GM21423 (cell line): Measurements from ENCODE around the gene CRACR2B.

Experiments used
- ATAC-seq: cut with Tn5 transposase; IDR thresholded peaks from one replicate; pipeline ENCODE4 v1.9.1; 2021; ENCODE audit warnings: mild to moderate bottlenecking, moderate library complexity; ENCODE audit not compliant: unreplicated experiment

Gene CRACR2B

DNA sequence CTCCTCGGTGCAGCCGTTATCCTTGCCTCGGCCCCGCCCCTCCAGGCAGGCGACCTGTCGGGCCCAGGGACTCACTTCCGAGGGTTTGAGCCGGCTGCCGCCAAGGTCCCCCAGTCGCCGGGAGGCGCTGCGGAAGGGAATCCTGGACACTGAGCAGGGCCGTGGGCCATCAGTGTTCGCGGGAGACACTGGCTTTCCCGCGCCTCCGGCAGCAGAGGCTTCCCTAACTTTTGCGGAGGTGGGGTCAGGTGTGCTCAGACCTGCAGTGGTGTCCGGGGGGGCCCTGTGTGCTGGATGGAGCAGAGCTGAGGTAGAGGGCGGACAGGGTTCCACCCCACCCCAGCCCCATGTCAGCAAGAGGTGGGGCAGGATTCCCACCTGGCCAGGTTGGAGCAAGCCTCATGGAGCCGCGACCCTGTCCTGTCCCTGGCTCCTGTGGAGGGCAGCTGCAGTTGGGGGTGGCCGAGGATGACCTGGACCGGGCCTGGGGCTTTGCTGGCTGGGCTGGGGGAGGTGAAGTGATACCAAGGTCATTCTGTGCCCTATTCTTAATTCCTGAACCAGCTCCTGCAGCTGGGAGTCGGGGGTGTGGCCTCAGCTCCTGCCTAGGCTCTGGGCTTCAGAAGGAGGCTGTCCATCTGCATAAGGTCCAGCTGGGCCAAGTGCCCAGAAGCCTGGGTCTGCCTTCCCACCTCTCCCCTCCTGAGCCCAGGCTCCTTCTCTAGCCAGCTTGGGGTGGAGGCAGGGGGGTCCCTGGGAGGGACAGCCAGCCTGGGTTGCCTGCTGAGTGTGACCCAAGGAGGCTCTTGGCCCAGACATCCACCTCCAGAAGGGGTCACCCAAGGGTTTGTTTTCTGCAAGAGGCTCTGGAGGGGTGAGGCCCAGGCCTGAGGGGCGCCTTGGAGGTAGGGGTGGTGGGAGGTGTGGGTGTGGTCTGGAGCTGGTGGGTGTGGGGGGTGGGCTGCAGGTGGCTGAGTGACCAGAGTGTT, 23.4 kb downstream of the CRACR2B start:
- ATAC-seq: no peak

DNA sequence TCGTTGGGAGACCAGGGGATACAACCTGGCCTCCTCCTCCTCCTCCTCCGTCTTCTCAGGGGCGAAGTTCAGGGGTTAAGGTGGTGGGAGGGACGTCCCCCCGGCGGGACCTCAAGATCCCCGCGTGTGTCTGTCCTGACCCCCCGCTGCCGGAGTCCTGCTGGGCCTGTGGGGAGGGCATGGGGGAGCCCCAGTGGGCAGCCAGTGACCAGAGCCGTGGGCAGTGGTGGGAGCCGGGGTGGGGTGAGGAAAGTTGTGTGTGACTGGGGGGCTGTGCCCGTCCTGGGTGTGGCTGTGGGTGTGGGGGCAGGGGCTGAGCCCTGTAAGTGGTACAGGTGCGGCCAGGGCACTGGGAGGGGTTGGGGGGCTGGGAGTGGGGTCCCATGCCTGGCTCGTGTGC, 25.0 kb downstream of the CRACR2B start:
- no peak for ATAC-seq

DNA sequence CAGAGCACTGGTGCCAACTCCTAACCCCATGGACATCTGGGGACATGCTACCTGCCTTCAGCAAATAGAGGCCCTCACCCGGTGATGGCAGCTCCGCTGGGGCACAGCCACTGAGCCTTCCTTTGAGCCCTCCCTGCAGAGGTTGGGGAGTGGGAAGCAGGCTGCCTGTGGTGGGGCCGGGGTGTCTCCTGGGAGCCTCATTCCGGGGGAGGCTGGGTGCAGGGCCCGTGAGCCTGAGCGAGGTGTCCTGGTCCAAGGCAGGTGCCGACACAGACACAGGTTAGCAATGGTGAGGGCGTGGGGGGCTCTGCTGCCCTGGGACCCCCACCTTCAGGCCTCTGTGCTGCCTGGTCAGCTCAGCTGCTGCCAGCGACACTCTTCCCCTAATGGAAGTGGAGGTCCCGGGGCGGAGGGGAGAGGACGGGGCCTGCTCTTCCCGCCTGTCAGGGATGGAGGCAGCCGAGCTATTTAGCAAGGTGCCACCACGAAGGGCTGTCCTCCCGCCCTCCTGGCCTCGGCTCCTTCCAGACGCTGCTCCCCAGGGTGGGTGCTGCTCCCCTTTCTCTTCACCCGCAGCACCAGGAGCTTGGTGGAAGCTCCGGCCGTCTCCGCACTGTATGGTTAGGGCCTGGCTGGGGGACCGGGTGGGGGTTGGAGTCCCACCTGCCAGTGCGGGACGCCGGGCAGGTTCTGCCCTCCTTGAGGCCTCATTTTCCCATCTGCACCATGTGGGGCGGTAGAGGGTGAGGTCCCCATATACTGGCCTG, 26.1 kb downstream of the CRACR2B start:
- ATAC-seq: no peak

DNA sequence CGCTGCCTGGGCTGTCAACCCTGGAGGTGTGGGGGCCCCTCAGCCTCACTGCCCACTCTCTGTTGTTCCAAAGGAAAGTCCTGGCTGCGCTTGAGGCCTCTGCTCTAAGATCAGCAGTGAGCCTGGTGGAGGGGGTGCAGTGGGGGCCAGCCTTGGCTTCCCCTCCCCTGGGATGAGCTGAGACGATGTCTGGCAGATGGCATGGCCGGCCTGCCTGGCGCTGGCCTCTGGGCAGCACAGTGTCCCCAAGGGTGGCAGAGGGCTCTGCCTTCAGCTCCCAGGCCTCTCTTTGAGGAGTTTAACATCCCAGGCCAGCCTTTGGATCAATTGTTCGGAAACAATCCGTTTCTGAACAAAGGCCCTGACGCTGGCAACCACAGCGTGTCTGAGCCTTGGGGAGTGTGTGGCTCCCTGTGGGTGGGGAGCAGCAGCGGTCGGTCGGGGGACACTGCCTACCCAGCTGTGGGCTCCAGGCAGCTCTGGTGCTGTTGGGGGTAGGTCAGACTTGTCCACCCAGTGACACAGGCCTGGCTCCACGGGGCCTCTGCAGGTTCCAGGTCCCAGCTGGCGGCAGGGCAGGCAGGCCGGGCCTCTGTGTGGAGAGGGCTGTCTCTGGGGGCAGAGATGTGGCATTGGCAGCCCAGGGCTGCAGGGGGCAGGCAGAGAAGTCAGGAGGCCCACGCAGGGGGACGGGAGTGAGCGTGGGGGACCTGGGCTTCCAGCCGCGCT, 27.0 kb downstream of the CRACR2B start:
- ATAC-seq: no peak

DNA sequence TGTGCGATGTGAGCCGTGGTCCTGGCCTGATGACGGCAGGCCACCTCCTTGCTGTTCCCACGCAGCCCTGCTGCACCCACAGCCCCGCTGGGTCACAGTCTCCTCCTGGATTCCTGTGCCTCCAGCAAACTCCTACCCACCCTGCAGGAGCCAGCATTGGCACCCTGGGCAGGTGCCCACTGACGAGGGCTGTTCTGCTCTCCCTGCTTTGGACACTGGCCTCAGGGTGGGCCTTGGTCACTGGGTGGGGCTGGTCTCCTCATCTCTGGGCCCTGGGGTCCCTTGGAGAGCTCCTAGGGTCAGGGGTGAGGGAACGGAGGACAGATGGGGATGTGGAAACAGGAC, 27.6 kb downstream of the CRACR2B start:
- no peak for ATAC-seq

DNA sequence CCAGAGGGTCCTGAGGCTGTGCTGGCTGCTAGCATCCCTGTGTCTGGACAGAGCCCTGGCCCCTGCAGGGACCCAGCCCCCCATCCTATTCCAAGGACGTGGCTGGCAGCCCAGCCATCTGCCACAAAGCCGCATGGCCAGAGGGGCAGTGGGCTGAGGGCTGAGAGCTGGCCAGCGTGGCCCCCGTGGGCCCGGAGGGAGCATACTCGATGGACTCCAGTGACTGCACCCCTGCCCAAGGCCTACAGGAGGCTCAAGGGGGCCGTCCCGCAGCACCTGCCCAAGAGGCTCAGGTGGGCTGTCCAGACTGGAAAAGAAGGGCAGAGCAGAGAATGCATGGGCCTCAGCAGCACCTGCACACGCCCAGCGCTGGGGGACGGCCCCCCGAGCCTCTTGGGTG, 28.1 kb downstream of the CRACR2B start:
- ATAC-seq: no peak

DNA sequence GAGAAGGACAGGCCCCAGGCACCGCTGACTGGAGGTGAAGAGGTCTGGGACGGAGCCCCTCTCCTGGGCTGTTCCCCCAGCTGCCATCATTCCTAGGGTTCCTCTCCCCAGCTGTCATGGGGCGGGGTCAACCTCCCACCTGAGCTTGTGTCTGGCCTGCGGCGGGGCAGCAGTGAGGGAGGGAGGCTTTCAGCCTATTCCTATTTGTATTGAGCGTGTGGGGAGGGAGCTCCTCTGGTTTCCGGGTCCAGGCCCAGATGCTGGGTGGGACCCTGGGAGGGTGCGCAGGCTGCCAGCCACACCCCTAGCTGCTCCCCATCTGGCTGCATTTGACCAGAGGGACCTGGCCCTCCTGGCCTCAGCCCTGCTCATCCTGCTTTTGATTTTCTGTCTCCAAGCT, 28.7 kb downstream of the CRACR2B start:
- no peak for ATAC-seq

DNA sequence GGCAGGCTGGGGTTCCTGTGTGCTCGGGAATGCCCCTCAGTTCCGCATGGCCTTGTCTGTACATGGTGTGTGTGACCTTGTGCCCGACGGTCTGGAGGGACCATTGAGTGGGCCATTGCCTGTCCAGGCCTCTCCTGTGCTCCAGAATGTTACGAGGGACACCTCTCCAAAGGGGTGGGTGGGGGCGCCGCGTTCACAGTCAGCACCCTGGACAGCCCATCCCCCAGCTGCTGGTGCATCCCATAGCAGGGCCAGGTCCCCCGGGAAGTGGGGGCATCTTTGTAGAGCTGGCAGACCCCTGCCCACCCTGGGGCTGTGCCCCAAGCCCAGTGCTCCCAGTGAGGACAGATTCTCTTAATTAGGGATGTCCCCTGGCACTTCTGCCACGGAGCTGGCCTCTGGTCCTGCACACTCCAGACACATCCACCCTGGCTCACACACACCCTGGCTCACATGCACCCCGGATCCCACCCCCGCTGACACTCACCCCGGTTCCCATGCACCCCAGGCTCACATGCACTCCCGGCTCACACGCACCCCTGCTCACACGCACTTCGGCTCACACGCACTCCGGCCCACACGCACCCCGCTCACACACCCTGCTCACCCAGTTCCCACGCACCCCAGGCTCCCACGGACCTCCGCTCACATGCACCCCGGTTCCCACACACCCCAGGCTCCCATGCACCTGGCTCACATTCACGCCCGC, 30.5 kb downstream of the CRACR2B start:
- ATAC-seq: no peak

DNA sequence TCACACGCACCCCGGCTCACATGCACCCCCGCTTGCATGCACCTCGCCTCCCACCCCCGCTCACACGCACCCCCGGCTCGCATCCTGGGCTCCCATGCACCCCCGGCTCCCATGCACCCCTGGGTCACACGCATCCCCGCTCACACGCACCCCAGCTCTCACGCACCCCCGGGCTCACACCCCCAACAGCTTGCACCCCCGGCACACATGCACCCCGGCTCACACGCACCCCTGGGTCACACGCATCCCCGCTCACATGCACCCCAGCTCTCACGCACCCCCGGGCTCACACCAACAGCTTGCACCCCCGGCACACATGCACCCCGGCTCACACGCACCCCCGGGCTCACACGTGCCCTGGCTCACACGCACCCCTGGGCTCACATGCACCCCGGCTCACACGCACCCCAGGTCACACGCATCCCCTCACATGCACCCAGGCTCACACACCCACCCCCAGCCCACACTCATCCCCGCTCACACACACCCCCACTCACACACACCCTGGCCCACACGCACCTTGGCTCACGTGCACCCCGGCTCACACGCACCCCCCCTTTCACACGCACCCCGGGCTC, 31.1 kb downstream of the CRACR2B start:
- no peak for ATAC-seq

DNA sequence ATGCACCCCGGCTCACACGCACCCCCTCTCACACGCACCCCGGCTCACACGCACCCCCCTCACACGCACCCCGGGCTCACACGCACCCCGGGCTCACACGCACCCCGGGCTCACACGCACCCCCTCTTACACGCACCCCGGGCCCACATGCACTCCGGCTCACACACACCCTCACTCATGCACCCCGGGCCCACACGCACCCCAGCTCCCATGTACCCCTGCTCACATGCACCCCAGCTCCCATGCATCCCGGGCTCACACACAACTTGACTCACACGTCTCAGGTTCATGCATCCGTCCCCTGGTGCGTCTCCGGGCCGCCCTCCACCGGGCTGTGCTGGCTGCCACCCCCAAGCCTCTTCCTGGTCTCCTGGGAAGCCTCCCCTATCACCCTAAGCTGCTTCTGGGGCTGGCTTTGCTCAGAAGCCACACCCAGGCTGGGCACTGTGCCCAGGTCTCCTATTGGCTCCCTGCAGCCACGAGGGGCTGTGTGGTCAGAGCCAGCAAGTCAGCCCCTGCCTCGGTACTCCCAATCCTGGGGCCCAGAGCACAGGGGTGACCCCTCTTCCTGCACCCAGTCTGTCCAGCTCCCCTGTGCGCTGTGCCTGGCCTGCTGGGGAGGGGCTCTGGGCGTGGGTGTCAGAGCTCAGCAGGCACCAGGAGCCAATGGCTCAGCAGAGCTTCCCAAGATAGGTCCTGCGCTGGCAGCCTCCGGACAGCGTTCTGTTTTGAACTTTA, 31.8 kb downstream of the CRACR2B start:
- no peak for ATAC-seq

DNA sequence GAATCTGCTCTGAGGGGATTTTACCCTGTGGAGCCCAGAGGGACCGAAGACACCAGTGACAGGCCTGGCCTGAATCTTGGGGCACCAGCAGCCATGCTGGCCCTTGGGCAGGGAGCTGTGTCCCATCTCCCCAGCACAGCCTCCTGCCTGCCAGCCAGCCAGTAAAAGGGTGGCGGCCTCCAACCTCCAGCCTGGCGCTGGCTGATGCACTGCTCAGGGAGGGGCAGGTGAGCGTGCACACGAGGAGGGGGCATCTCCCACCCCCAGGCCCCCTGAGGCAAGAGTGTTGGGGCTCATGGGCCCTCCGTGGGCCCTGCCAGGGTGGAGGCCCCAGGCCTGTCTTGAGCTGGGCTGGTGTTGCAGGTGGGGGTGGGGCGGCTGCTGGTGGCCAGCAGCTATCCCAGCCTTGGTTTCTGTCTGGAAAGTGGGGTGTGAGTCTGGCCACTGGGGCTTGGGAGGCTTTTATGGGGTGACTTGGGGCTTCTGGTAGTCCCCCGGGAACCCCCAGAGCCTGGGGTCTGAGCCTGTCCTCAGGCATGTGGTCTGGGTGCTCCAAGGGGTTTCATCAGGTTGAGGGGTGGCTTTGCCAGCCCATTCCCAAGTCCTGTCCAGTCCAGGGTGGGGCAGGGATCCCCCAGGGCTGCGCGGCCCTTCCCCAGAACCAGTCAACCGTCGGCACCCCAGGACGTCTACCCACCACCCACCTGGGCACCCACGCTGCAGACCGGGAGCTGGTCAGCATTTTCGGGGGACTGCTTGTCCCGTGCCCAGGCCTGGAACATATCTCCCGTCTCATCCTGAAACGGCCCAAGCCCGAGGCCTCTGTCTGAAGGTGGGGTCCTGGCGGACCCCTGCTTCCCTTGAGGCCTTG, 32.8 kb downstream of the CRACR2B start:
- ATAC-seq: no peak

DNA sequence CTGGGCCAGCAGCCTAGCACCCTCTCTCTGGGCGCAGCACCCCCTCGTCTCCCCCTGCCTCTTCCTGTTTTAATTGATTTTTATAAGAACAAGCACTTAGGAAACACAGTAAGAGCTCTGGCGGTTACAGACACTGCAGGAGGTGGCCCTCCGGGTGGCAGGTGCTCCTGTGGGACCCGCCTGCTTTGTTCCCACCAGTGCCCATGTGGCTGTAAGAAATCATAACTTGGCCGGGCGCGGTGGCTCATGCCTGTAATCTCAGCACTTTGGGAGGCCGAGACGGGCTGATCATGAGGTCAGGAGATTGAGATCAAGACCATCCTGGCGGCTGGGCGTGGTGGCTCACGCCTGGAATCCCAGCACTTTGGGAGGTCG, 33.4 kb downstream of the CRACR2B start:
- ATAC-seq: no peak

DNA sequence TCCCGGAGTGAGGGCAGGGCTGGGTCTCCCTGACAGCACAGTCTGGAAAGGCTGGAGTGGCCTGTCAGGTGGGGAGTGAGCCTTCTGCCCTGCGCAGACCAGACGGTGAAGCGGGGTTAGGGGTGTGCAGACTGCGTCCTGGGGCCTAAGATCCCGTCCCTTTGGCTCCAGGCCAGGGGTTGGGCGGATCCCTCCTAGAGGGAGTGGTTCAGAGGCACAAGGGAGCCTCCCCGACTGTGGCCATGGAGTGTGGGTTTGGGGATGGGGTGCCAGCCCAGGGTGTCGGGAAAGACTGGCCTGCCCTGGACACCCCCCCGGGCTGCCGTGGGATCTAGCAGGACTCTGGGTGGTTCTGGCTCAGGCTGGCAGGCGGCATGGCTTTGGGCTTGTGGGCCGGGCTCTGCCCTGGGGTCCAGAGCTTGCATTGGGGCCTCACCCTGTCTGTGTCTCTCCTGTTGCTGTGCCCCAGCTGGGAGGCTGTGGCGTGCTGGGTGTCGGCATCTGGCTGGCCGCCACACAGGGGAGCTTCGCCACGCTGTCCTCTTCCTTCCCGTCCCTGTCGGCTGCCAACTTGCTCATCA, 34.5 kb downstream of the CRACR2B start:
- no peak for ATAC-seq

DNA sequence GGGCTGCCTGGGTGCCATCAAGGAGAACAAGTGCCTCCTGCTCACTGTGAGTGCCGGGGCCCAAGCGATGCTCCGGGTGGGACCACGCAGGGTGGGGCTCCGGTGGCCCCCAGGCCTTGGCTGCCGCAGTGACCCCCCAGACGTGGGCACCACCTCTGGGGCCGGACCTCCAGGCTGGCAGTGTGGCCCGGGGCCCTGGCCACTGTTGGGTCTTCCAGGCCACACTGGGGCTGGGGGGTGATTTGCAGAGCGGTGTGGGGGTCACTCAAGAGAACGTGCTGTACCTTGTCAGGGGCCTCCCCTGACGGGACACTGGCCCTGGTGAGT, 34.9 kb downstream of the CRACR2B start:
- ATAC-seq: no peak

DNA sequence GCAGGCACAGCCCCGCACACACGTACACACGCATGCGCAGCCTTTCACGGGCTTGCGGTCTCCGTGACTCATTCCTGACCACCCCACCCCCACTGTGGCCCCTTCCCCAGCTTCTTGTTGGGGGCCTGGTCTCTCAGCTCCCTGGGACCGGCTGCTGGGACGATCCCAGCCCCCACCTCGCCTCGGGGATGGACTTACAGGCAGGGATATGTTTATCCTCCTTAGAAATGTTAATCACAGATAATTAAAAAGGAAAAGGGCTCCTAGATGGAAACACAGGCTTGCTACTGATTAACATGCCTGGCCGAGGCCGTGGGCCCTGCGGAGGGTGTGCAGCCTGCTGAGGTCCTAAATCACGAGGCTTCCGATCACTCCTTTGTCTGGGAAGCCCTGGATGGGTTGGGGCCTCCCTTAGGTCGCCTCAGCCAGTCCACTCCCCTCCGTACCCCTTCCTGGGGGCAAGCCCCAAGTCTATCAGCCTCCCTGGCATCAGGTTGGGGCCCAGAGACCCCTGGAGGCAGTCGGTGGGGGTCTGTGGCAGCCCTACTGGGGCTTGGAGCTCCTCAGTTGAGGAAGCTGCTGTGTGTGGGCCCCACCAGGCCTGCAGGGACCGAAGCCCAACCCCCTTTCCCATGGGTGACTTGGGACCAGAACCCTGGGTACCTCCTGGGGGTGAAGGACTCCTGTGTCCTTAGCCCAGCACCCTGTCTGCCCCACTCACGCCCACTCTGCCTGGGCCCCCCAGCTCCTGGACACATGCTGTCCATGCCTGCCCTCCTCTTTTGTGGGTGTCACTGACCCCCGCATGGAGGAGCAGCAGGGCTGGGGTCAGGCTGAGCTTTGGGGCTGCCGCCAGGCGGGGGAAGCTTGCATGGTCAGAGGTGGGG, 35.5 kb downstream of the CRACR2B start:
- ATAC-seq: no peak

DNA sequence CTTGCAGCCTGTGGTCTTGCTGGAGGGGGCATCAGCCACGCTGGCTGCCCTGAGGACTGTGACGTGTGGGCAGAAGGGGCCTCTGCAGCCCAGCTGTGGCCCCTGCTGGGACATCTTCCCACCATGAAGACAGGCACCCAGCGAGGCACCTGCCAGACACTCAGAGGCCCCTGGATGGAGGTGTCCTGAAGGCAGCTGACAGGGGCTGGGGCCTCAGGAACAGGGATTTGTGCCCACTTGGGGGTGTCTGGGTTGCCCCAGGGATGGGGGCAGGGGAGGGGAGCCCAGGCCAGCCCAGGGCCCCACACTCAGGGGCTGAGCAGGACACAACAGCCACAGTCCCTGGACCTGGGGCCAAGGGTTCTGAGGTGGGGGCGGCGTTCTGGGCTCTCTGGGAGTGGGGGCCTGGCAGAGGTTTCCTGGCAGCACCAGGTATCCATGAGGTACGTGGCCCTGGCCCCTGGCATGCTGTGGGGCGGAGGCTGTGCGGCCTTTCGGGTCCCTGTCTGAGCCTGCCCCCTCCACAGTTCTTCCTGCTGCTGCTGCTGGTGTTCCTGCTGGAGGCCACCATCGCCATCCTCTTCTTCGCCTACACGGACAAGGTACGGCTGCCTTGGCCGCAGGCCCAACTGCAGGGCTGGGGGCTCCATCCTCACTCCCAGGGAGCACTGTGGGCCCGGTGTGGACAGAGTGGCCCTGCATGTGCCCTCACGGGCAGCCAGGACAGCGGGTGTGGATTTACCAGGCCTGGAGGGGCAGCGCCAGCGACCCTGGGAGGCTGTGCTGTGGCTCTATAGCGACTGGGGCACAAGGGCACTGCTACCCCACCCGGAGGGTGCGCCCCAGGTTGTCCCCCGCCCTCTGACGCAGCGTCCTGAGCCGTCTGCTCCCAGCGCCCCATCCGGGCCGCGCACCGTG, 36.5 kb downstream of the CRACR2B start:
- ATAC-seq: no peak

DNA sequence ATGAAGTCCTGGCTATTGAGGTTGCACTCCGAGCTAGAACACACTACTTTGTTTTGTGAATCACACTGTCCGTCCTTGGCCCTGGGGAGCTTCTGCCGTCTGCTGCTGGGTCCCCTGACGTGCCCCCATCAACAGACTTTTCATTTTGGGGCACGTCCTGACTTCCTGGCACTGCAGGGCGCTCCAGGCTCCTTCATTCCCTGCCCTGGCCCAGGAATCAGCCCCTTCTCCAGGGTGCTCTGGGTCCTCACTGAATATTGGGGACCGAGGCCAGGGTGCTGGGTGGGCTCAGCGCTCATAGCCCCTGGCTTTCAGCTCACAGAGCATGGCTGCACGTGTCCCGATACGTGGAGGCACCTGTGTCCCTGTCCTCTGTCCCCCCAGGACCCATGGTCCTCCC, 37.2 kb downstream of the CRACR2B start:
- ATAC-seq: no peak
